Caki2 (cell line): Measurements from ENCODE around the gene ARHGEF26. TPM values are rescaled to one million over a fixed set of nuclear protein-coding genes. Genes with fewer than 3 reads are reported as not detected.
A peak's percentile ranks its signal among the peaks of the same experiment; 100 is the strongest.

Source experiments
- DNase-seq: peaks from one replicate; pipeline ENCODE4 v3.0.0-alpha.2; 2015; ENCODE audit warnings: low read depth
- in situ Hi-C: cut with HindIII; loops from 2 replicates; pipeline ENCODE4 v1.10.0; 2016; ENCODE audit warnings: low sequenced_read_pairs, low pct_unique_long_range_greater_than_20kb, mixed read lengths
- total RNA-seq: library from RNA; depleted of rRNA; stranded (reverse); fragments of >200 nt; shearing (Covaris generic); gene quantifications from 2 replicates; pipeline ENCODE4 v1.2.3, GENCODE V29; 2014; ENCODE audit warnings: low replicate concordance

ARHGEF26 gene
- total RNA-seq, 1 experiment from 2014 or later: 0.88 TPM

GRCh38 chr3:154227531-154227930 lies 106.3 kb downstream of the ARHGEF26 start:
- no peak for DNase-seq
- in situ Hi-C loops: no loop called here

DNA sequence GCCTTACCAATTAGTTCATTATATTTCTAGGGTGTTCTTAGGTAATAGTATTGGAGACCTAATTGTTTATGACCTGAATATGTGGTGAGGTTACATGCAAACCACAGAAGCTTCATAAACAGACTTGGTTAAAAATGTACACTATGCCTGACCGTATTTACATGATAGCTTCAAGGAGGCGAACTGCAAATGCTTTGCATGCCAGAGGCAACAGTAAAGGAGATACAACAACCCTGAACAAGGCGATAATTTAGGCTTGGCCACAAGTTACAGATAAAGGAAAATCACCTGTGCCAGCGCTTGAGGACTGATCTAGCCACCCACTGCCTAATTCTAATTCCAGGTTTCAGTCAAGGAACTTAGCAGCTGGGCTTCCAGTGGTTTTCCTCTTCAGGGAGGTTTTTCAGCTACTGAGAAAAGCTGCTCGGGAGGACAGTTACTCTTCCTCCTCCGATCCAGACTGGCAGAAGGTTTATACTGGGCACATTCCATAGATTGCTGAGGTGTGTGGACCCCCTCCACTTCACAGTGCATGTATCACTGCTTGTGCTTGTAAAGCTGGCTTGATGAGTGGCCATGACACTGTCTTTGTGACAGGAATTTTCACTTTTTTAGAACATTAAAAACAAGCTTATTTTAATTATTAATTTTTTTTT lies 107.5 kb downstream of the ARHGEF26 start:
- in situ Hi-C loops: no loop called here
- no peak for DNase-seq

- in situ Hi-C loops: no loop called here
Measured at GRCh38 chr3:154229217-154229590, 108.0 kb downstream of the ARHGEF26 start.

DNA sequence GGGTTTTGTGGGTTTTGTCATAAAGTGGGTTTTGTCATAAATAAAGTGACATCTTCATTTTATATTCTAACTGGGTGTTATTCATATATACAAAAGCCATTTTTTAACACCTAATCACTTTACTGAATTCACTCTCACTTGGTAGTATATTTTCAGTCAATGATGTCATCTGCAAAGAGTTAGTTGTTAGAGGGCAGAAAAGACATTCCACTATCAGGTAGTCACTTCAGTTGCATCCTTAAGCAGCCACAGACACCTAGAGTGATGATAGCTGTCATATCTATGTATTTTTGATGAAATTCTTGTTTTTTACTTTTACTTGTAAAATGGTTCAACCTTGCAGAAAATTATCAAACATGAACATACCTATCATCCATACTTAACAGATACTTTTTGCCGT lies 114.1 kb downstream of the ARHGEF26 start:
- in situ Hi-C loops: no loop called here
- DNase-seq: no peak

More at GRCh38 chr3:154229217-154229590, 108.0 kb downstream of the ARHGEF26 start:
- DNase-seq: no peak

DNA sequence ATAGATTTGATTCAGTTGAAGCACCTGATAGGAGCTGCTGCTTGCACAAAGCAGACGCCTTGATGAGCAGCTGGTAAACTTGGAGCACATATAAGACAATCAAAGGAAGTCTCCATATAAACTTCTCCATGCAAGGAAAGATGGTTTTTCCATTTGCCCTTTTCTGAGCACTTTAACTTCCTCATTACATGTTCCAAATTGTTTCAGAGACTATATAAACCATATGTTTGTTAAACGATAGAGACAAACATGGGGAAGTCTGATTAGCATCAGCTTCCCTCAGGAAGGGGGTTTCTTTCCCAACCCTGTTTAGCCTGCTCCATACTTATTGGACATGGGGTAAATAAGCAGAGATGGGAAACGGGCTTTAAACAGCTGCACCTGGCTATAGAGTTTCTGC lies 115.1 kb downstream of the ARHGEF26 start:
- no peak for DNase-seq
- in situ Hi-C loops: no loop called here

DNA sequence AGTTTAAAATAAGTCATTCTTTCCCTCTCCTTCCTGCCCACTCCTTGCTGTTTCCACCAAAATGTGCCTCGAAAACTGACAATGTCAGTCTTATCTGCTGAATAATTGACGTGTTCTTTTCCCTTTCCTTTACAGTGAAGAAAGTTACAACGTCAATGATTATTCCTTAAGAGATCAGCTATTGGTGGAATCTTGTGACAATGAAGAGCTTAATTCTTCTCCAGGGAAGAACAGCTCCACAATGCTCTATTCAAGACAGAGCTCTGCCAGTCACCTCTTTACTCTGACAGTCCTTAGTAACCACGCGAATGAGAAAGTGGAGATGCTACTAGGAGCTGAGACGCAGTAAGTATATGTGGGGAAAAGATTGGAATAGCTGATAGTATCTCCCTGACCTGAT lies 119.0 kb downstream of the ARHGEF26 start:
- in situ Hi-C loops: no loop called here
- DNase-seq: no peak

- DNase-seq: no peak
- in situ Hi-C loops: no loop called here
Measured at GRCh38 chr3:154241496-154241895, 120.3 kb downstream of the ARHGEF26 start.

DNA sequence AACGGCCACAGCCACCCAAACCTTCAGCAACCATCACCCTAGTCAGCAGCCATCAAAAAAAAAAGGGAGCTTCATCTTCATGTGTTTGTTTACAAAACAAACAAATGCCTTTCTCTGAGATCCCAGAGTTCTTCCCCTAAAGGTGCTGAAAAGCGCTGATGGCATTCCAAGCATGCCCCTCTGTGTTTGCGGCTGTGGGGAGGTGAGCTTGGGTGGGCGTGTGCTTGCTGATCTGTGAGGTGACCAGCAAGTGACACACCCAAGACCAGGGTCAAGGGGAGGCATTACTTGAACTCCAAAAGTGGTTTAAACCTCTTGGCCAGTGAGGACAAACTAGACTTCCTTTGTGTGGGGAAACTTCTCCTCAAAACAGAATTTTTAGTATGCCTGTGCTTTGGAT lies 121.6 kb downstream of the ARHGEF26 start:
- DNase-seq: no peak
- in situ Hi-C loops: no loop called here

- in situ Hi-C loops: no loop called here
Measured at GRCh38 chr3:154243353-154243752, 122.2 kb downstream of the ARHGEF26 start.

GRCh38 chr3:154244644-154245043 lies 123.5 kb downstream of the ARHGEF26 start:
- in situ Hi-C loops: no loop called here
- DNase-seq: no peak

More at GRCh38 chr3:154243353-154243752, 122.2 kb downstream of the ARHGEF26 start:
- no peak for DNase-seq

GRCh38 chr3:154247806-154248415 lies 126.7 kb downstream of the ARHGEF26 start:
- in situ Hi-C loops: no loop called here
- no peak for DNase-seq

DNA sequence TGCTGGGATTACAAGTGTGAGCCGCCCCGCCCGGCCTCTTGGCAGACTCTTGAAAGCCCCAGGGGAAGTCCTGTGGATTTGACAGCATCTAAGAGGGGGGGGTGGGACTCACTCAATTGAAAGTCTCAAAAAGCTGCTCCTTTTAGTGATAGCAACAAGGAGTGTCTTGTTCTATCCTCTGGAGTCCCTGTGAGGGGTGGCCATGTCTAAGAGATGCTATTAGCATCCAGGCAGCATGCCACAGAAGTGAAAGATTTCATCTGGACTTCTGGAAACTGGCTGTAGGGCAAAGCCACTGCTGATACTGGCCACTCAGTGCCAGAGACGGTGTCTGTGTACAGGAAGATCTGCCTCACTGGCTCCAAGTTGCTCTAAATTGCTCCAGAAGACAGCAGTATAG lies 129.1 kb downstream of the ARHGEF26 start:
- DNase-seq: no peak
- in situ Hi-C loops: no loop called here

DNA sequence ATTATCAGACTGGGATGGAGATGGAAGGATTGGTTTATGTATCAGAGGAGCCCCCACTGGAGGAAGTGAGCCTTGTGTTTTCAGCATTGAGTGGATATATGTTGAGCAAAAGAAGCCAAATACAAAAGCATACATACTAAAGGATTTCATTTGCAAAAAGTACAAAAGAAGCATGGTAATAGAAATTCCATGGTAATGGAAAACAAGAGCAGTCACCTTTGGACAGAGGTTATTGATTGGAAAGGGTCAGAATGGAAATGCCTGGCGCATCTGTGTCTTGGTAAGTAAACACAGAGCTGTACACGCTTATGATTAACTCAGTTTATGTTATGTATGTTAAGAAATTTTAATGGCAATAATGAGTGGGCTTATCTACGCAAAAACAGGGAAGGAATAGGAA lies 130.4 kb downstream of the ARHGEF26 start:
- in situ Hi-C loops: no loop called here
- no peak for DNase-seq

GRCh38 chr3:154252759-154253638 lies 131.8 kb downstream of the ARHGEF26 start:
- in situ Hi-C loops: no loop called here
- peak; percentile 70 for DNase-seq

DNA sequence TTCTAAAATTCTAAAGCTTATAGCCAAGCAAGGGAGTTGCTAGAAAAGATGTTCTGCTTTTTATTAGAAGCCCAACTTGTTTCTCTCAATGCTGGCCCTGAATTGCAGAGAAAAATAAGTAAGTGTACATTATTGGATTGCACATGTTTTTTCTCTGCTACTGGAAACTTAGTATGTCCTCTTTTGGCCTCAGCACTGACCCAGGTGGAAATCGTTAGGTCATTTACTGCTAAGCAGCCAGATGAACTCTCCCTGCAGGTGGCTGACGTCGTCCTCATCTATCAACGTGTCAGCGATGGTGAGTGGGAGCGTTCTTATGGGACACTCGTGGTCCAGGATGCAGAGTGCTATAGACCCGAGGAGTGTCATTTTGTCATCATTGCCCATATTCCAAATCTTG lies 133.3 kb downstream of the ARHGEF26 start:
- in situ Hi-C loops: no loop called here
- no peak for DNase-seq

DNA sequence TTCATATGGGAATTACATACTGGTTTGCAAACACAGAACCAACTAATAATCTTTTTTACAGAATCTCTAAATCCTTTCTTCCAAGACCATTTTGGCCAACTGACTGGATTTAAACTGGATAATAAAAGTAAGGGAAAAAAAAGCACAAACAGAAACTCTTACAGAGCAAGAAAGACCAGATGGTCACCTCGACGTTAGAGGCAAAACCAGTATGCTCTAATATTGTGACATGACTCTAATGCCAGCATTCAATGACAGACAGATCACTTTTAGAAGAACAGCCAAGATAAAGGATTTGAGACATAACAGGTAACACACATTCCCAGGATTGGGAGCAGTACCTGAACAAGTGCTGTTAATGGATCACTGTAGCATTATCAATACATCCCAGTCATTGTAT lies 152.2 kb downstream of the ARHGEF26 start:
- no peak for DNase-seq
- in situ Hi-C loops: no loop called here

DNA sequence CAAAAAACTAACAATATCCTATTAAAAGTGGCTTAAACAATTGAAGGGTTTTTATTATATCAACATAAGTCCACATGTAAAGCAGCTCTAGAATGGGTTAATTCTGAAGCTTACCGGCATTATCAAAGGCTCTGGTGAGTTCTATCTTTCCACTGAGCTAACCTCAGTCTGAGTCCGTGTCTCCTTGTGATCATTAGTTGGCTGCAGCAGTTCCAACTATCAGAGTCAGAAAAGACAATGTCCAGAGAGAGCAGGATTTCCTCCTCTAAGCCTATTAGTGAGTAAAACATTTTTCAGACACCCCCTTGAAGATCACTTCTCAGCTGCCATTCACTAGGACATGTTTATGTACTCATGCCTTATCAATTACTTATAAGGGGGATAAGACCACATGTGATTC lies 153.2 kb downstream of the ARHGEF26 start:
- in situ Hi-C loops: no loop called here
- DNase-seq: no peak

- in situ Hi-C loops: no loop called here
- DNase-seq: no peak
Measured at GRCh38 chr3:154275292-154275691, 154.1 kb downstream of the ARHGEF26 start.

DNA sequence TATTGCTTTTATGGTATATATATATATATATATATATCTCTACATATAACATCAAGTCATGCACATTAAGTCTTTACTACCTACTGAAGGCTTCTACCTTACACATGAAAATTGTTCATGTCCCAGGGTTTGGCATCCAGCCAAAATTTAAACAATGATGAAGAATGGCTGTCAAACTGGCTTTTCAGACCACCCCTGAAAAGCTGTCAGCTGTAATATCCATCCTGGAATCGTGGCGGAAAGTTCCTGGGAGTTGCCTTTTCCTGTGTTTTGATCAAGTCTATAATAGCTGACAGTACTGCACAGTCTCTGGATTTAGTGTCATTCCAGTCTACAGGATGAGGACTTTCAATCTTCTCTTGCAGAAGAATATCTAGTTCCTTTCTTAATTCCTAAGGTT lies 154.8 kb downstream of the ARHGEF26 start:
- in situ Hi-C loops: no loop called here

More for the DNA sequence above, 154.8 kb downstream of the ARHGEF26 start:
- DNase-seq: no peak
